HG03520 (cell line): ENCODE measurements around the gene EFNB3.

Experiments used
- ATAC-seq: cut with Tn5 transposase; IDR thresholded peaks from one replicate; pipeline ENCODE4 v1.9.1; 2021; ENCODE audit warnings: mild to moderate bottlenecking, moderate library complexity; ENCODE audit not compliant: unreplicated experiment

The EFNB3 gene

GRCh38 chr17:7756968-7757367 lies 52.0 kb downstream of the EFNB3 start:
- no peak for ATAC-seq
